Endodermal cell (in vitro differentiated cells): Measurements from ENCODE around the gene KCNQ1. TPM values are rescaled to one million over a fixed set of nuclear protein-coding genes. Genes with fewer than 3 reads are reported as not detected.
A peak's percentile ranks its signal among the peaks of the same experiment; 100 is the strongest.

ENCODE experiments used
- DNase-seq: peaks from one replicate; pipeline ENCODE4 v3.0.0-alpha.2; 2017
- H3K27ac ChIP-seq: 2 replicates; pipeline ENCODE4 v1.5.1; 2013; ENCODE audit warnings: mild to moderate bottlenecking, low read depth, low read length, moderate library complexity
- H3K27me3 ChIP-seq: 2 replicates; pipeline ENCODE4 v1.6.1; 2013; ENCODE audit warnings: mild to moderate bottlenecking, low read length, moderate library complexity; ENCODE audit not compliant: insufficient read depth, control insufficient read depth, poor library complexity, severe bottlenecking
- H3K36me3 ChIP-seq: 2 replicates; pipeline ENCODE4 v1.7.0; 2013; ENCODE audit warnings: mild to moderate bottlenecking, low read length, moderate library complexity; ENCODE audit not compliant: control insufficient read depth, insufficient read depth
- H3K4me1 ChIP-seq: one replicate; pipeline ENCODE4 v1.7.0; 2013; ENCODE audit warnings: low read length; ENCODE audit not compliant: control insufficient read depth, insufficient read depth
- H3K4me3 ChIP-seq: 2 replicates; pipeline ENCODE4 v1.5.1; 2013; ENCODE audit warnings: mild to moderate bottlenecking, low read length, moderate library complexity
- H3K9ac ChIP-seq: 2 replicates; pipeline ENCODE4 v1.6.1; 2013; ENCODE audit warnings: mild to moderate bottlenecking, low read length, moderate library complexity; ENCODE audit not compliant: poor library complexity, severe bottlenecking; ENCODE audit errors: extremely low read depth
- H3K9me3 ChIP-seq: 2 replicates; pipeline ENCODE4 v1.6.1; 2013; ENCODE audit warnings: mild to moderate bottlenecking, low read length, moderate library complexity; ENCODE audit not compliant: control insufficient read depth
- H3K27ac Mint-ChIP-seq: 2 replicates; pipeline ENCODE4 v1.8.0; 2020; ENCODE audit warnings: mixed read lengths
- H3K27me3 Mint-ChIP-seq: 2 replicates; pipeline ENCODE4 v1.8.0; 2021; ENCODE audit warnings: mild to moderate bottlenecking, mixed read lengths; ENCODE audit not compliant: insufficient read depth
- H3K36me3 Mint-ChIP-seq: 2 replicates; pipeline ENCODE4 v1.8.0; 2020; ENCODE audit warnings: low read depth, mixed read lengths
- H3K4me1 Mint-ChIP-seq: 2 replicates; pipeline ENCODE4 v1.8.0; 2020; ENCODE audit warnings: mixed read lengths
- H3K4me3 Mint-ChIP-seq: 2 replicates; pipeline ENCODE4 v1.8.0; 2020; ENCODE audit warnings: mild to moderate bottlenecking, moderate library complexity, mixed read lengths
- H3K9me3 Mint-ChIP-seq: 2 replicates; pipeline ENCODE4 v1.8.0; 2020; ENCODE audit warnings: mild to moderate bottlenecking, mixed read lengths
- WGBS, 2 experiments: methylation state at CpG; one replicate each; pipeline versions ENCODE4 v1.1.5 to v1.1.7; 2013; ENCODE audit warnings: missing lambda C conversion rate in 2 of 2, mixed read lengths in 1 of 2; ENCODE audit not compliant: insufficient coverage in 1 of 2, insufficient read length in 1 of 2; 5-methylcytosine and 5-hydroxymethylcytosine counted together
- total RNA-seq, 2 donors: library from RNA; stranded (reverse); fragmentation: NEBNext Ultra II Directional in 1 of 2; extraction: Animal tissue kit (Norgen Biotek cat#: 25700) in 1 of 2; gene quantifications; 2 replicates in 1 of 2; 3 replicates in 1 of 2; pipeline ENCODE4 v1.2.1, GENCODE V29; 2021
- TF ChIP-seq, protein P1 (sequence below): fragments of 200-600 bp; sonication (generic); conservative IDR thresholded peaks from 2 replicates; pipeline ENCODE4 v1.5.0; 2021; ENCODE audit warnings: antibody characterized with exemption, mild to moderate bottlenecking

The KCNQ1 gene
- total RNA-seq, 2 donors from 2014 or later = 1.8 to 3.5 TPM

DNA sequence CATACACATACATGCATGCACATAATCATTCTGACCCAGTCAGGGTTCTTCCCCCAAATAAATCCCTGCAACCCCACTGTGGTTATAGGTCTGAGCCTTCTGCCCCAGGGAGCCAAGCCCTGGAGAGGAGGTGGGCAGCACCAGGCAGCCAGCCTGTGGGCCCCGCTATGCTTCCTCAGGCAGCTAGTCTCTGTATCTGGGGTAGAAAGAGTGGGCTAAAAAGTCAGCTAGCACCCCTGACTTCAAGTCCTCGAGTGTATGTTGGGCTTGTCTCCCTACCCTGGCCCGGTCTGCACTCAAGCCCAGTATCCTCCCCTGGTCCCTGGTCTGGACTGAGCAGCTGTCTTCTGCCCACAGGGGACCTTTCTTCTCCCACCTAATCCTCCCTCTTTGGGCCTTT lies 226.9 kb downstream of the KCNQ1 start:
- Mint-ChIP-seq H3K4me1 (peaks cover 16% of the 10 kb centered on the region), H3K36me3 (peaks cover 9% of the 10 kb centered on the region), H3K27ac (no peak overlapping the region), H3K27me3 (peaks cover 2% of the 10 kb centered on the region), H3K4me3 (no peak overlapping the region), H3K9me3 (no peaks in the 10 kb centered on the region)
- H3K36me3 ChIP-seq = peaks cover 13% of the 10 kb centered on the region
- H3K9ac ChIP-seq = no peak overlapping the region
- H3K27me3 ChIP-seq = no peaks in the 10 kb centered on the region
- peak; percentile 12 for DNase-seq
- no peak overlapping the region for H3K4me3 ChIP-seq
- TF ChIP-seq, protein P1, sequence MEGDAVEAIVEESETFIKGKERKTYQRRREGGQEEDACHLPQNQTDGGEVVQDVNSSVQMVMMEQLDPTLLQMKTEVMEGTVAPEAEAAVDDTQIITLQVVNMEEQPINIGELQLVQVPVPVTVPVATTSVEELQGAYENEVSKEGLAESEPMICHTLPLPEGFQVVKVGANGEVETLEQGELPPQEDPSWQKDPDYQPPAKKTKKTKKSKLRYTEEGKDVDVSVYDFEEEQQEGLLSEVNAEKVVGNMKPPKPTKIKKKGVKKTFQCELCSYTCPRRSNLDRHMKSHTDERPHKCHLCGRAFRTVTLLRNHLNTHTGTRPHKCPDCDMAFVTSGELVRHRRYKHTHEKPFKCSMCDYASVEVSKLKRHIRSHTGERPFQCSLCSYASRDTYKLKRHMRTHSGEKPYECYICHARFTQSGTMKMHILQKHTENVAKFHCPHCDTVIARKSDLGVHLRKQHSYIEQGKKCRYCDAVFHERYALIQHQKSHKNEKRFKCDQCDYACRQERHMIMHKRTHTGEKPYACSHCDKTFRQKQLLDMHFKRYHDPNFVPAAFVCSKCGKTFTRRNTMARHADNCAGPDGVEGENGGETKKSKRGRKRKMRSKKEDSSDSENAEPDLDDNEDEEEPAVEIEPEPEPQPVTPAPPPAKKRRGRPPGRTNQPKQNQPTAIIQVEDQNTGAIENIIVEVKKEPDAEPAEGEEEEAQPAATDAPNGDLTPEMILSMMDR = no peak
- H3K4me1 ChIP-seq = no peaks in the 10 kb centered on the region
- H3K27ac ChIP-seq = no peak overlapping the region
- H3K9me3 ChIP-seq = no peaks in the 10 kb centered on the region
- WGBS, 2 experiments = 90 to 94% methylated on average over 3 of the region's 3 CpGs

DNA sequence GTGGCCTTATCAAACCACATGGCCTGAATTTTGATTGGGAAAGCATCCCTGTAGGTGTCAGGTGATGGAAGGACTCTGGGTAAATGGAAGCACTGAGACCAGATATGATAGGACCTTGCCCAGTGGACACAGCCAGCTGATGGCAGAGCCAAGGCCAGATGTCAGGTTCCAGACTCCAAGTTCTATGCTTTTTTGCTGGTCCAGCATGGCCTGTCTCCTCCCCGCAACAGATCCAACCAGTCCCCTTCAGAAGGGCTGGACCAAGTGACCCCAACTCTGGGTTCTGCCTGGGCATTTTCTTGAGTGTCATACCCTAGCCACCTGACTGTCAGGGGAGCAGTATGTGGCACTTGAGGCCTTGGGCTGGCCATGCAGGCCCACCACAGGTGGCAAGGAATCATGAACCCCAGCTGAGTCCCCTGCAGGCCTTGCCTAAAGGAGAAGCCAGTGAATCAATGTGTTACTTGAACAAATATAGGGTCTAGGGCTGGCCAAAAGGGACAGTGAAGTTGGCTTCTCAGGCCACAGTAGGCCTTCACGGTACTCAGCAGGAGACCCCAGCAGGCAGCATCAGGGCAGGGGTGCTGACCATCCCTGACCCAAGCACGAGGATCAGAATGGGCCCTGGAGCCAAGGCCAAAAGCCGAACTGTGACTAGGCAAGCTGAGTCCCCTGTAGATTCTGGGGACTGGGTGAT lies 227.9 kb downstream of the KCNQ1 start:
- Mint-ChIP-seq H3K36me3 (peaks cover 9% of the 10 kb centered on the region), H3K4me3 (no peak overlapping the region), H3K4me1 (peaks cover 18% of the 10 kb centered on the region), H3K27me3 (peaks cover 2% of the 10 kb centered on the region), H3K9me3 (no peaks in the 10 kb centered on the region), H3K27ac (no peak overlapping the region)
- peak; percentile 29 for DNase-seq
- Histone ChIP-seq H3K4me3 (no peak overlapping the region), H3K27me3 (no peaks in the 10 kb centered on the region), H3K9me3 (no peaks in the 10 kb centered on the region), H3K9ac (no peak overlapping the region), H3K36me3 (peaks cover 13% of the 10 kb centered on the region), H3K27ac (no peak overlapping the region), H3K4me1 (no peaks in the 10 kb centered on the region)
- WGBS, 2 experiments = 89 to 97% methylated on average over 2 to 4 of the region's 4 CpGs
- TF ChIP-seq, protein P1 = no peak

DNA sequence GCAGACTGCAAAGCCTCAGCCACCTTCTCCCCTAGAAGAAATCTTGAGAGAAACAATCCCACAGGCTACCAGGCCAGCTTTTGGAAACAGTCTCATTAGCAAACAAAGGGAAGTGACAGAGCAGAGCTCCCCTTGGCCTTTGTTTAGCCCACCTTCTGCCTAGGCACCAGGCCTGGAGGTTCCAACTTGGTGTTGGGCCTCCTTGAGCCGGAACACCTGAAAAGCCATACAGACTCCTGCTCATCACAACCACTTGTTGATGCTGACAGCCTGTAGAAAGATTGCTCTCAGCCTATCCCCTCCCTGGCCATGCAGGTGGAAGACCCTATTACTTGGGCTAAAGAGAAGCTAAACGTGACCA lies 228.4 kb downstream of the KCNQ1 start:
- Histone ChIP-seq H3K4me3 (no peak overlapping the region), H3K36me3 (peaks cover 8% of the 10 kb centered on the region), H3K9ac (no peak overlapping the region), H3K4me1 (no peaks in the 10 kb centered on the region), H3K9me3 (no peaks in the 10 kb centered on the region), H3K27me3 (no peaks in the 10 kb centered on the region), H3K27ac (no peak overlapping the region)
- Mint-ChIP-seq H3K36me3 (peaks cover 9% of the 10 kb centered on the region), H3K27ac (no peak overlapping the region), H3K27me3 (peaks cover 2% of the 10 kb centered on the region), H3K4me3 (no peak overlapping the region), H3K4me1 (peaks cover 18% of the 10 kb centered on the region), H3K9me3 (no peaks in the 10 kb centered on the region)
- 86 to 100% methylated on average over 1 to 2 of the region's 2 CpGs for WGBS, 2 experiments
- peak; percentile 35 for DNase-seq
- TF ChIP-seq, protein P1 = no peak
